HCT116 (cell line): ENCODE measurements around the gene UQCC5. TPM values are rescaled to one million over a fixed set of nuclear protein-coding genes. Genes with fewer than 3 reads are reported as not detected.

ENCODE experiments used
- ATAC-seq: fragments of 200-7000 bp; cut with Tn5 transposase; 2 replicates; pipeline ENCODE4 v1.9.1; 2020; ENCODE audit warnings: mild to moderate bottlenecking, moderate library complexity
- BruUV-seq: library from RNA; stranded (reverse); fragments of 400-500 nt; replicated peaks from 2 replicates; lab custom pipeline; 2021; lab: Mats Ljungman, UMichigan
- CTCF ChIA-PET: fragments of 300-600 bp; sonication (Branson Sonifier 250); formaldehyde crosslinking; loops from one replicate; lab custom pipeline; 2021; ENCODE audit warnings: antibody characterized with exemption; lab: Charles Lee
- POLR2A ChIA-PET: fragments of 300-600, 350-600 bp; sonication (Branson Sonifier 250); formaldehyde crosslinking; loops from one replicate; lab custom pipeline; 2021; ENCODE audit warnings: antibody characterized with exemption; lab: Charles Lee
- RAD21 ChIA-PET, 2 experiments: fragments of 300-600 bp; sonication (Branson Sonifier 250); formaldehyde crosslinking; loops; one replicate each; lab custom pipeline; 2023; ENCODE audit warnings: low total read pairs in 2 of 2; ENCODE audit not compliant: uncharacterized antibody in 2 of 2, unreplicated experiment in 2 of 2, low non-redundant PET in 1 of 2; lab: Charles Lee
- DNase-seq: peaks from one replicate; pipeline ENCODE4 v3.0.0-alpha.2; 2010; ENCODE audit warnings: low read depth, low spot score
- H2AFZ ChIP-seq: fragments of 200-600 bp; shearing (Covaris generic), sonication (generic); 2 replicates; pipeline ENCODE4 v1.6.1; 2017; ENCODE audit warnings: low read depth, mixed run types, mixed read lengths, antibody characterized with exemption, low read length; ENCODE audit not compliant: poor library complexity, severe bottlenecking
- H3K27ac ChIP-seq: 2 replicates; pipeline ENCODE4 v1.5.1; 2012; ENCODE audit warnings: low read depth, low read length
- H3K27me3 ChIP-seq: fragments of 200-600 bp; sonication (generic); 2 replicates; pipeline ENCODE4 v1.6.1; 2016; ENCODE audit warnings: mixed run types, low read length, mixed read lengths; ENCODE audit not compliant: insufficient read depth
- H3K36me3 ChIP-seq, 2 experiments: fragments of 200-500 bp in 1 of 2; fragments of 200-600 bp in 1 of 2; sonication (Bioruptor generic) in 1 of 2; sonication (generic) in 1 of 2; 2 replicates each; pipeline versions ENCODE4 v1.5.1 to v1.6.1; 2014 to 2016; ENCODE audit warnings: low read length in 2 of 2, inconsistent platforms in 1 of 2, mixed read lengths in 1 of 2, mixed run types in 1 of 2; ENCODE audit not compliant: insufficient read depth in 2 of 2, control insufficient read depth in 1 of 2
- H3K4me1 ChIP-seq, 2 experiments: fragments of 200-600 bp in 1 of 2; sonication (generic) in 1 of 2; 2 replicates each; pipeline versions ENCODE4 v1.5.1 to v1.6.1; 2012 to 2017; ENCODE audit warnings: low read length in 2 of 2, inconsistent platforms in 1 of 2, mild to moderate bottlenecking in 1 of 2, mixed read lengths in 1 of 2, mixed run types in 1 of 2, moderate library complexity in 1 of 2; ENCODE audit not compliant: insufficient read depth in 2 of 2, control insufficient read depth in 1 of 2
- H3K4me2 ChIP-seq: fragments of 200-600 bp; sonication (generic); 2 replicates; pipeline ENCODE4 v1.6.1; 2017; ENCODE audit warnings: mixed run types, low read length, mixed read lengths
- H3K4me3 ChIP-seq, 2 experiments: fragments of 200-600 bp in 1 of 2; sonication (generic) in 1 of 2; replicated peaks in 1 of 2; 2 replicates each; pipeline ENCODE4 v1.5.1; 2011 to 2016; ENCODE audit warnings: low read length in 2 of 2, control low read depth in 1 of 2, low read depth in 1 of 2, mild to moderate bottlenecking in 1 of 2, mixed read lengths in 1 of 2, mixed run types in 1 of 2
- H3K79me2 ChIP-seq: fragments of 200-600 bp; sonication (generic); 2 replicates; pipeline ENCODE4 v1.6.1; 2017; ENCODE audit warnings: mild to moderate bottlenecking, mixed run types, low read length, moderate library complexity, mixed read lengths; ENCODE audit not compliant: insufficient read depth
- H3K9ac ChIP-seq: fragments of 200-600 bp; sonication (generic); 2 replicates; pipeline ENCODE4 v1.6.1; 2016; ENCODE audit warnings: low read length, mixed read lengths
- H3K9me2 ChIP-seq: fragments of 200-600 bp; sonication (generic), shearing (Covaris generic); 2 replicates; pipeline ENCODE4 v1.6.1; 2017; ENCODE audit warnings: mixed run types, mild to moderate bottlenecking, moderate library complexity; ENCODE audit not compliant: insufficient read depth
- H3K9me3 ChIP-seq, 2 experiments: fragments of 200-500 bp in 1 of 2; fragments of 200-600 bp in 1 of 2; sonication (Bioruptor generic) in 1 of 2; sonication (generic) in 1 of 2; 2 replicates each; pipeline ENCODE4 v1.6.1; 2014 to 2017; ENCODE audit warnings: low read length in 2 of 2, mixed read lengths in 2 of 2, inconsistent platforms in 1 of 2, low read depth in 1 of 2, mild to moderate bottlenecking in 1 of 2, mixed run types in 1 of 2, moderate library complexity in 1 of 2; ENCODE audit not compliant: control insufficient read depth in 1 of 2, insufficient read depth in 1 of 2
- H4K20me1 ChIP-seq: fragments of 200-600 bp; sonication (generic), shearing (Covaris generic); 2 replicates; pipeline ENCODE4 v1.6.1; 2017; ENCODE audit warnings: mixed run types, mild to moderate bottlenecking, moderate library complexity; ENCODE audit not compliant: insufficient read depth
- EGR1 ChIP-seq: IDR thresholded peaks from 2 replicates; pipeline ENCODE4 v1.6.1; 2012; ENCODE audit warnings: low read depth
- ELF1 ChIP-seq: IDR thresholded peaks from 2 replicates; pipeline ENCODE4 v1.6.1; 2012; ENCODE audit warnings: low read depth, borderline replicate concordance
- EZH2 ChIP-seq: fragments of 200-600 bp; sonication (generic); IDR thresholded peaks from 2 replicates; pipeline ENCODE4 v1.6.1; 2017; ENCODE audit warnings: antibody characterized with exemption, mixed run types
- EZH2phosphoT487 ChIP-seq: fragments of 200-600 bp; IDR thresholded peaks from 2 replicates; pipeline ENCODE4 v1.6.1; 2018; ENCODE audit warnings: antibody characterized with exemption, borderline replicate concordance
- JUND ChIP-seq: IDR thresholded peaks from 2 replicates; pipeline ENCODE4 v1.6.1; 2012
- POLR2AphosphoS5 ChIP-seq: IDR thresholded peaks from 2 replicates; pipeline ENCODE4 v1.6.1; 2011; ENCODE audit warnings: mild to moderate bottlenecking, low read depth, low read length, moderate library complexity
- RAD21 ChIP-seq: IDR thresholded peaks from 2 replicates; pipeline ENCODE4 v1.6.1; 2012; ENCODE audit warnings: low read depth, mild to moderate bottlenecking
- SIN3A ChIP-seq: IDR thresholded peaks from 2 replicates; pipeline ENCODE4 v1.6.1; 2012; ENCODE audit warnings: low read depth
- SRF ChIP-seq: IDR thresholded peaks from 2 replicates; pipeline ENCODE4 v1.6.1; 2012; ENCODE audit warnings: low read depth
- ZNF274 ChIP-seq: fragments of 200-500 bp; sonication (Bioruptor generic); IDR thresholded peaks from 2 replicates; pipeline ENCODE4 v1.6.1; 2014; ENCODE audit warnings: mild to moderate bottlenecking, low read depth, low read length, inconsistent platforms
- intact Hi-C: fragments of 100-400 bp; cut with micrococcal nuclease; formaldehyde crosslinking; loops from 2 replicates; pipeline ENCODE4 v1.10.0; 2022
- total RNA-seq: library from RNA; stranded (reverse); gene quantifications from one replicate; pipeline ENCODE4 v1.2.1, GENCODE V29; 2021; ENCODE audit not compliant: unreplicated experiment
- TF ChIP-seq, protein P1 (sequence below): IDR thresholded peaks from 2 replicates; pipeline ENCODE4 v1.6.1; 2012
- TF ChIP-seq, protein P2 (sequence below): IDR thresholded peaks from 2 replicates; pipeline ENCODE4 v1.6.1; 2011; ENCODE audit warnings: mild to moderate bottlenecking, low read length, moderate library complexity; ENCODE audit not compliant: insufficient replicate concordance; ENCODE audit errors: extremely low read depth
- TF ChIP-seq, protein P3 (sequence below): IDR thresholded peaks from 2 replicates; pipeline ENCODE4 v1.6.1; 2012; ENCODE audit warnings: low read depth

Gene UQCC5
- total RNA-seq, 1 experiment from 2014 or later: 14.1 TPM

DNA sequence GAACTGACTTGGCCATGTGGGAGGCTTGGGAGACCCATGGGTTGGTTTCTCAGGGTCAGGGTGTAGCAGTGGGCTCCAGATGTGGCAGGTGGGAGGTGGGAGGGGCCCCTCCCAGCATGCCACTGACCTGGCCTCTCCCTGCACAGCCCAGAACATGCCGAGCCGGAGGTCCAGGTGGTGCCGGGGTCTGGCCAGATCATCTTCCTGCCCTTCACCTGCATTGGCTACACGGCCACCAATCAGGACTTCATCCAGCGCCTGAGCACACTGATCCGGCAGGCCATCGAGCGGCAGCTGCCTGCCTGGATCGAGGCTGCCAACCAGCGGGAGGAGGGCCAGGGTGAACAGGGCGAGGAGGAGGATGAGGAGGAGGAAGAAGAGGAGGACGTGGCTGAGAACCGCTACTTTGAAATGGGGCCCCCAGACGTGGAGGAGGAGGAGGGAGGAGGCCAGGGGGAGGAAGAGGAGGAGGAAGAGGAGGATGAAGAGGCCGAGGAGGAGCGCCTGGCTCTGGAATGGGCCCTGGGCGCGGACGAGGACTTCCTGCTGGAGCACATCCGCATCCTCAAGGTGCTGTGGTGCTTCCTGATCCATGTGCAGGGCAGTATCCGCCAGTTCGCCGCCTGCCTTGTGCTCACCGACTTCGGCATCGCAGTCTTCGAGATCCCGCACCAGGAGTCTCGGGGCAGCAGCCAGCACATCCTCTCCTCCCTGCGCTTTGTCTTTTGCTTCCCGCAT, 49.2 kb upstream of the UQCC5 start:
- CTCF ChIA-PET: no interaction called here
- H3K9me2 ChIP-seq: no peaks in the 10 kb centered on the region
- H3K27me3 ChIP-seq: no peaks in the 10 kb centered on the region
- peaks cover 5 to 31% of the 10 kb centered on the region in 2 experiments; a peak in 3 of 4 replicates for H3K36me3 ChIP-seq
- ATAC-seq (no peak), DNase-seq (no peak)
- no TSS peak for BruUV-seq
- H4K20me1 ChIP-seq: no peaks in the 10 kb centered on the region
- intact Hi-C loops: no loop called here
- H3K27ac ChIP-seq: no peak overlapping the region
- no peak overlapping the region for H3K4me3 ChIP-seq
- no peaks in the 10 kb centered on the region for H3K4me1 ChIP-seq
- H3K79me2 ChIP-seq: no peaks in the 10 kb centered on the region
- POLR2A ChIA-PET: no interaction called here
- H3K9ac ChIP-seq: no peak overlapping the region
- no peak overlapping the region for H3K4me2 ChIP-seq
- no peaks in the 10 kb centered on the region for H3K9me3 ChIP-seq
- RAD21 ChIA-PET: no interaction called here
- no peak overlapping the region for H2AFZ ChIP-seq
- no peak for TF ChIP-seq EZH2phosphoT487
- no peak for TF ChIP-seq POLR2AphosphoS5
- TF ChIP-seq SIN3A: no peak
- no peak for TF ChIP-seq ELF1
- no peak for TF ChIP-seq ZNF274
- no peak for TF ChIP-seq JUND
- TF ChIP-seq, protein P1, sequence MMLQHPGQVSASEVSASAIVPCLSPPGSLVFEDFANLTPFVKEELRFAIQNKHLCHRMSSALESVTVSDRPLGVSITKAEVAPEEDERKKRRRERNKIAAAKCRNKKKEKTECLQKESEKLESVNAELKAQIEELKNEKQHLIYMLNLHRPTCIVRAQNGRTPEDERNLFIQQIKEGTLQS: no peak
- no peak for TF ChIP-seq EZH2
- TF ChIP-seq, protein P2, sequence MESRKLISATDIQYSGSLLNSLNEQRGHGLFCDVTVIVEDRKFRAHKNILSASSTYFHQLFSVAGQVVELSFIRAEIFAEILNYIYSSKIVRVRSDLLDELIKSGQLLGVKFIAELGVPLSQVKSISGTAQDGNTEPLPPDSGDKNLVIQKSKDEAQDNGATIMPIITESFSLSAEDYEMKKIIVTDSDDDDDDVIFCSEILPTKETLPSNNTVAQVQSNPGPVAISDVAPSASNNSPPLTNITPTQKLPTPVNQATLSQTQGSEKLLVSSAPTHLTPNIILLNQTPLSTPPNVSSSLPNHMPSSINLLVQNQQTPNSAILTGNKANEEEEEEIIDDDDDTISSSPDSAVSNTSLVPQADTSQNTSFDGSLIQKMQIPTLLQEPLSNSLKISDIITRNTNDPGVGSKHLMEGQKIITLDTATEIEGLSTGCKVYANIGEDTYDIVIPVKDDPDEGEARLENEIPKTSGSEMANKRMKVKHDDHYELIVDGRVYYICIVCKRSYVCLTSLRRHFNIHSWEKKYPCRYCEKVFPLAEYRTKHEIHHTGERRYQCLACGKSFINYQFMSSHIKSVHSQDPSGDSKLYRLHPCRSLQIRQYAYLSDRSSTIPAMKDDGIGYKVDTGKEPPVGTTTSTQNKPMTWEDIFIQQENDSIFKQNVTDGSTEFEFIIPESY: no peak
- no peak for TF ChIP-seq SRF
- TF ChIP-seq EGR1: no peak
- TF ChIP-seq RAD21: no peak
- TF ChIP-seq, protein P3, sequence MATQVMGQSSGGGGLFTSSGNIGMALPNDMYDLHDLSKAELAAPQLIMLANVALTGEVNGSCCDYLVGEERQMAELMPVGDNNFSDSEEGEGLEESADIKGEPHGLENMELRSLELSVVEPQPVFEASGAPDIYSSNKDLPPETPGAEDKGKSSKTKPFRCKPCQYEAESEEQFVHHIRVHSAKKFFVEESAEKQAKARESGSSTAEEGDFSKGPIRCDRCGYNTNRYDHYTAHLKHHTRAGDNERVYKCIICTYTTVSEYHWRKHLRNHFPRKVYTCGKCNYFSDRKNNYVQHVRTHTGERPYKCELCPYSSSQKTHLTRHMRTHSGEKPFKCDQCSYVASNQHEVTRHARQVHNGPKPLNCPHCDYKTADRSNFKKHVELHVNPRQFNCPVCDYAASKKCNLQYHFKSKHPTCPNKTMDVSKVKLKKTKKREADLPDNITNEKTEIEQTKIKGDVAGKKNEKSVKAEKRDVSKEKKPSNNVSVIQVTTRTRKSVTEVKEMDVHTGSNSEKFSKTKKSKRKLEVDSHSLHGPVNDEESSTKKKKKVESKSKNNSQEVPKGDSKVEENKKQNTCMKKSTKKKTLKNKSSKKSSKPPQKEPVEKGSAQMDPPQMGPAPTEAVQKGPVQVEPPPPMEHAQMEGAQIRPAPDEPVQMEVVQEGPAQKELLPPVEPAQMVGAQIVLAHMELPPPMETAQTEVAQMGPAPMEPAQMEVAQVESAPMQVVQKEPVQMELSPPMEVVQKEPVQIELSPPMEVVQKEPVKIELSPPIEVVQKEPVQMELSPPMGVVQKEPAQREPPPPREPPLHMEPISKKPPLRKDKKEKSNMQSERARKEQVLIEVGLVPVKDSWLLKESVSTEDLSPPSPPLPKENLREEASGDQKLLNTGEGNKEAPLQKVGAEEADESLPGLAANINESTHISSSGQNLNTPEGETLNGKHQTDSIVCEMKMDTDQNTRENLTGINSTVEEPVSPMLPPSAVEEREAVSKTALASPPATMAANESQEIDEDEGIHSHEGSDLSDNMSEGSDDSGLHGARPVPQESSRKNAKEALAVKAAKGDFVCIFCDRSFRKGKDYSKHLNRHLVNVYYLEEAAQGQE: no peak
- TF ChIP-seq, all 23 proteins: peak for 0
